Uterus (tissue), 4 donors: ENCODE results near the gene S100A6. TPM values are rescaled to one million over a fixed set of nuclear protein-coding genes. Genes with fewer than 3 reads are reported as not detected.

ENCODE experiments used
- DNase-seq, 2 donors: peaks; one replicate each; pipeline ENCODE4 v3.0.0-alpha.2; 2019 to 2020
- H3K27ac ChIP-seq, 2 donors: fragments of 200-600 bp; sonication (generic); 1 replicate in 1 of 2; 2 replicates in 1 of 2; pipeline ENCODE4 v1.5.1; 2016 to 2018
- H3K27me3 ChIP-seq, 2 donors: fragments of 200-600 bp; sonication (generic); one replicate each; pipeline ENCODE4 v1.5.1; 2018 to 2019; ENCODE audit warnings: control low read depth in 1 of 2
- H3K36me3 ChIP-seq, 2 donors: fragments of 200-600 bp; sonication (generic); one replicate each; pipeline ENCODE4 v1.5.1; 2019; ENCODE audit warnings: control low read depth in 1 of 2
- H3K4me1 ChIP-seq, 2 donors: fragments of 200-600 bp; sonication (generic); one replicate each; pipeline ENCODE4 v1.5.1; 2018 to 2019; ENCODE audit warnings: control low read depth in 1 of 2
- H3K4me3 ChIP-seq, 2 donors: fragments of 200-600 bp; sonication (generic); 1 replicate in 1 of 2; 2 replicates in 1 of 2; pipeline ENCODE4 v1.5.1; 2018 to 2019; ENCODE audit warnings: mild to moderate bottlenecking in 1 of 2
- H3K9me3 ChIP-seq, 2 donors: fragments of 200-600 bp; sonication (generic); one replicate each; pipeline ENCODE4 v1.5.1; 2019; ENCODE audit warnings: control low read depth in 1 of 2
- CTCF ChIP-seq, 4 experiments: fragments of 200-600 bp in 2 of 4; fragments of 450-650 bp in 2 of 4; sonication (generic) in 2 of 4; IDR thresholded peaks; one replicate each; pipeline ENCODE4 v1.5.1; 2016 to 2019; ENCODE audit warnings: antibody characterized with exemption in 4 of 4, mild to moderate bottlenecking in 2 of 4, moderate library complexity in 1 of 4
- POLR2A ChIP-seq, 2 donors: fragments of 450-650 bp; IDR thresholded peaks; one replicate each; pipeline ENCODE4 v1.6.1; 2016; ENCODE audit warnings: antibody characterized with exemption in 2 of 2, mild to moderate bottlenecking in 1 of 2, moderate library complexity in 1 of 2
- intact Hi-C: fragments of 100-400 bp; cut with DNase I; formaldehyde crosslinking; loops from one replicate; pipeline ENCODE4 v1.15.1; 2023; ENCODE audit warnings: low total_unique reads
- total RNA-seq, 4 donors: library from RNA; depleted of rRNA in 3 of 4; stranded (reverse); fragments of >200 nt in 3 of 4; gene quantifications; one replicate each; pipeline versions ENCODE4 v1.1.0 to v1.2.4, GENCODE V29; 2014 to 2023
- donor health status: DM: yes; HTN: yes; CAD: no.

The S100A6 gene
- total RNA-seq, 4 donors from 2014 or later, result 55.5 to 729 (median 448) TPM

- peak in 1 of 2 donors; percentile 12 for DNase-seq
- no peak overlapping the region for H3K4me3 ChIP-seq
- no peaks in the 10 kb centered on the region for H3K27me3 ChIP-seq
- no peak for TF ChIP-seq CTCF (IDR thresholded peaks at IDR 0.05)
- intact Hi-C loops, result no loop called here
- peaks cover 0 to 25% of the 10 kb centered on the region in 2 donors for H3K4me1 ChIP-seq
- no peaks in the 10 kb centered on the region for H3K36me3 ChIP-seq
- H3K9me3 ChIP-seq, result no peaks in the 10 kb centered on the region
- no peak overlapping the region for H3K27ac ChIP-seq
These were observed 15.2 kb upstream of the S100A6 start for GRCh38 chr1:153550827-153551500.

GRCh38 chr1:153550398-153550758, 14.6 kb upstream of the S100A6 start:
- no peaks in the 10 kb centered on the region for H3K36me3 ChIP-seq
- TF ChIP-seq POLR2A (IDR thresholded peaks at IDR 0.05), result no peak
- no peak for TF ChIP-seq CTCF (IDR thresholded peaks at IDR 0.05)
- intact Hi-C loops, result no loop called here
- peaks cover 5 to 28% of the 10 kb centered on the region in 2 donors for H3K4me1 ChIP-seq
- H3K4me3 ChIP-seq, result no peak overlapping the region
- peak overlapping the region; percentile 53 to 94 for H3K27ac ChIP-seq
- DNase-seq, result no peak
- H3K9me3 ChIP-seq, result no peaks in the 10 kb centered on the region
- no peaks in the 10 kb centered on the region for H3K27me3 ChIP-seq

GRCh38 chr1:153549741-153550397, 14.1 kb upstream of the S100A6 start:
- peak overlapping the region; percentile 53 to 94 for H3K27ac ChIP-seq
- peak in 1 of 2 donors; percentile 18 for DNase-seq
- H3K4me1 ChIP-seq, result peaks cover 5 to 31% of the 10 kb centered on the region in 2 donors
- no peaks in the 10 kb centered on the region for H3K27me3 ChIP-seq
- no peaks in the 10 kb centered on the region for H3K9me3 ChIP-seq
- no peak overlapping the region for H3K4me3 ChIP-seq
- intact Hi-C loops, result no loop called here
- H3K36me3 ChIP-seq, result no peaks in the 10 kb centered on the region
- TF ChIP-seq POLR2A (IDR thresholded peaks at IDR 0.05) (no peak), CTCF (IDR thresholded peaks at IDR 0.05) (no peak)

GRCh38 chr1:153548722-153549688, 13.2 kb upstream of the S100A6 start, which contains the start of gene S100A3:
Gene S100A3, minus strand, starts transcription at chr1:153549258. Its CDS starts 773 bp downstream, at chr1:153548485.
- intact Hi-C loops, result no loop called here
- H3K27ac ChIP-seq, result peak within 1 kb of the TSS; percentile 53 to 94
- H3K9me3 ChIP-seq, result no peaks in the 10 kb centered on the region
- H3K36me3 ChIP-seq, result no peaks in the 10 kb centered on the region
- DNase-seq, result peak; percentile 81 to 82
- TF ChIP-seq CTCF (IDR thresholded peaks at IDR 0.05), result peak in 2 of 4 experiments; percentile 10 to 11
- no peak for TF ChIP-seq POLR2A (IDR thresholded peaks at IDR 0.05)
- H3K4me1 ChIP-seq, result peaks cover 7 to 31% of the 10 kb centered on the region in 2 donors
- no peak within 1 kb of the TSS for H3K4me3 ChIP-seq
- H3K27me3 ChIP-seq, result no peaks in the 10 kb centered on the region
